Neutrophil (primary cell): ENCODE measurements around the gene ADCY7.

Source experiments
- H3K27ac ChIP-seq: fragments of 200-600 bp; sonication (generic); 2 replicates; pipeline ENCODE4 v1.5.1; 2016; ENCODE audit warnings: mild to moderate bottlenecking, moderate library complexity
- H3K27me3 ChIP-seq: fragments of 200-600 bp; sonication (generic); 2 replicates; pipeline ENCODE4 v1.6.0; 2016; ENCODE audit warnings: mild to moderate bottlenecking
- H3K36me3 ChIP-seq: fragments of 200-600 bp; sonication (generic); 2 replicates; pipeline ENCODE4 v1.5.1; 2017
- H3K4me1 ChIP-seq, 2 experiments: fragments of 200-600 bp in 1 of 2; sonication (generic) in 1 of 2; 1 replicate in 1 of 2; 2 replicates in 1 of 2; pipeline versions ENCODE4 v1.5.1 to v1.6.1; 2013 to 2016; ENCODE audit warnings: low read depth in 1 of 2, low read length in 1 of 2, mild to moderate bottlenecking in 1 of 2, moderate library complexity in 1 of 2; ENCODE audit not compliant: control insufficient read depth in 1 of 2, insufficient read depth in 1 of 2
- H3K4me3 ChIP-seq, 2 experiments: fragments of 200-600 bp in 1 of 2; sonication (generic) in 1 of 2; 1 replicate in 1 of 2; 2 replicates in 1 of 2; pipeline ENCODE4 v1.5.1; 2013 to 2016; ENCODE audit warnings: low read depth in 1 of 2, low read length in 1 of 2, mild to moderate bottlenecking in 1 of 2, moderate library complexity in 1 of 2
- H3K9me3 ChIP-seq: fragments of 200-600 bp; sonication (generic); 2 replicates; pipeline ENCODE4 v1.5.1; 2016
- TF ChIP-seq, protein P1 (sequence below): fragments of 200-600 bp; sonication (generic); IDR thresholded peaks from 2 replicates; pipeline ENCODE4 v1.5.1; 2016; ENCODE audit warnings: antibody characterized with exemption

ADCY7 gene

DNA sequence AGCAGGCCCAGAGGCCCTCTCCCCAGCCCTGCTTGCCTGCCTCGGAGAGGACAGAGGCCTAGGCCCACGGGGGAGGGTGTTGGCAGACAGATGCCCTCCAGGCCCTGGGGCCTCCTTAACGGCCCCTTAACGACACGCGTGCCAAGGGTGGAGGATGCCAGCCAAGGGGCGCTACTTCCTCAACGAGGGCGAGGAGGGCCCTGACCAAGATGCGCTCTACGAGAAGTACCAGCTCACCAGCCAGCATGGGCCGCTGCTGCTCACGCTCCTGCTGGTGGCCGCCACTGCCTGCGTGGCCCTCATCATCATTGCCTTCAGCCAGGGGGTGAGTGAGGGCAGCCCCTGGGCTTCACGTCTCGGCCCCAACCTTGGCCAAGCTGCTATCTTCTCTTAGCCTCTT is 21.7 kb downstream of the ADCY7 start:
- TF ChIP-seq, protein P1, sequence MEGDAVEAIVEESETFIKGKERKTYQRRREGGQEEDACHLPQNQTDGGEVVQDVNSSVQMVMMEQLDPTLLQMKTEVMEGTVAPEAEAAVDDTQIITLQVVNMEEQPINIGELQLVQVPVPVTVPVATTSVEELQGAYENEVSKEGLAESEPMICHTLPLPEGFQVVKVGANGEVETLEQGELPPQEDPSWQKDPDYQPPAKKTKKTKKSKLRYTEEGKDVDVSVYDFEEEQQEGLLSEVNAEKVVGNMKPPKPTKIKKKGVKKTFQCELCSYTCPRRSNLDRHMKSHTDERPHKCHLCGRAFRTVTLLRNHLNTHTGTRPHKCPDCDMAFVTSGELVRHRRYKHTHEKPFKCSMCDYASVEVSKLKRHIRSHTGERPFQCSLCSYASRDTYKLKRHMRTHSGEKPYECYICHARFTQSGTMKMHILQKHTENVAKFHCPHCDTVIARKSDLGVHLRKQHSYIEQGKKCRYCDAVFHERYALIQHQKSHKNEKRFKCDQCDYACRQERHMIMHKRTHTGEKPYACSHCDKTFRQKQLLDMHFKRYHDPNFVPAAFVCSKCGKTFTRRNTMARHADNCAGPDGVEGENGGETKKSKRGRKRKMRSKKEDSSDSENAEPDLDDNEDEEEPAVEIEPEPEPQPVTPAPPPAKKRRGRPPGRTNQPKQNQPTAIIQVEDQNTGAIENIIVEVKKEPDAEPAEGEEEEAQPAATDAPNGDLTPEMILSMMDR: no peak
- Histone ChIP-seq H3K4me3 (no peak overlapping the region), H3K9me3 (no peaks in the 10 kb centered on the region), H3K27me3 (no peaks in the 10 kb centered on the region), H3K36me3 (peaks cover 61% of the 10 kb centered on the region), H3K4me1 (peaks cover 23 to 29% of the 10 kb centered on the region in 2 experiments), H3K27ac (no peak overlapping the region)

GRCh38 chr16:50288920-50289319 is 22.6 kb downstream of the ADCY7 start:
- TF ChIP-seq, protein P1: no peak
- H3K27ac ChIP-seq: no peak overlapping the region
- H3K27me3 ChIP-seq: no peaks in the 10 kb centered on the region
- H3K4me3 ChIP-seq: no peak overlapping the region
- peaks cover 14 to 20% of the 10 kb centered on the region in 2 experiments for H3K4me1 ChIP-seq
- H3K9me3 ChIP-seq: no peaks in the 10 kb centered on the region
- peaks cover 70% of the 10 kb centered on the region for H3K36me3 ChIP-seq

DNA sequence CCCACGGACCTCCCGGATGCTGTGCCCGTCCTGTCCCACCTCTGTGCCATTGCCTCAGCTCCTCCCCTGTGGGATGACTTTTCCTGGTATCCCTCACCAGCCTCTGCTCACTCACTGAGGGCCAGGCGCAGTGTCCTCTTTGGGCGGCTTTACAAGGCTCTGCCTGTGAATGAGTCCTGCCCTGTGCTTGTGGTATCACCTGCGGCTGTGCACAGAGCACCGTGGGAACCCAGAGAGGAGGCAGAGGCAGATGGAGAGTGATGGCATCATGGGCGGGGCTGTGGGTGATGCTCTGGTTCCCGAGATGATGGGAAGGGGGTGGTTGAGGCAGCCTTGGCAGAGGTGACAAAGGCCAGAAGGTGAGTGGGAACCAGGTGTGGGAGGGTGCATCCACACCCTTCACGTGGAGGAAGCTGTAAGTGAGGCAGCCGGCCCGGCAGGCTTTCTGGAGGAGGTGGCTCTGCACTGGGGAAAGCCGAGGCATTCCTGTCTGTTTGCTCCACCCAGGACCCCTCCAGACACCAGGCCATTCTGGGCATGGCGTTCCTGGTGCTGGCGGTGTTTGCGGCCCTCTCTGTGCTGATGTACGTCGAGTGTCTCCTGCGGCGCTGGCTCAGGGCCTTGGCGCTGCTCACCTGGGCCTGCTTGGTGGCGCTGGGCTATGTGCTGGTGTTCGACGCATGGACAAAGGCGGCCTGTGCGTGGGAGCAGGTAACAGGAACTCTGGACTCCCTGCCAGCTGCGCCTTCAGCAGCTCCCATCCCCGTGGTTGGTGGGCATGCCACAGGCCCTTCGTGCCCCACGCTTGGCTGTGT is 23.8 kb downstream of the ADCY7 start:
- TF ChIP-seq, protein P1: no peak
- Histone ChIP-seq H3K4me1 (peaks cover 2 to 8% of the 10 kb centered on the region in 2 experiments), H3K27ac (no peak overlapping the region), H3K9me3 (no peaks in the 10 kb centered on the region), H3K27me3 (no peaks in the 10 kb centered on the region), H3K36me3 (peaks cover 83% of the 10 kb centered on the region), H3K4me3 (no peak overlapping the region)

DNA sequence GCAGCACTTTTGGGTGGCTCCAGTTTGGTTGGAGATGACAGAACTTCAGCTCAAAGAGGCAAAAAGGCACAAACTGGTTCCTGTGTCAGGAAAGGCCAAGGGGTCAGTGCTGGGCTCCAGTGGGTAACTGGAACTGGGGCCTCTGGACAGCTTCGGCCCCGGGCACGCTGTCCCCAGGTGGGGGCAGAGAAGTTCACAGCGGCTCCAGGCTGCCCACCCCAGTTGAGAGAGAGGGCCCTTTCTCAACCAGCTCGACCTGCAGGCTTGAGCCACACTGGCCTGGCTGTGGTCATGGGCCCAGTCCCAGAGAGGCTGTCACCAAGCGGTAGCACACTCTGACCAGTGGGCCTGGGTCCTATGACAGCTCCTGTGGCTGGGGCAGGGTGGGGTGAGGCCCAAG is 24.5 kb downstream of the ADCY7 start:
- no peaks in the 10 kb centered on the region for H3K27me3 ChIP-seq
- H3K9me3 ChIP-seq: no peaks in the 10 kb centered on the region
- H3K36me3 ChIP-seq: peaks cover 90% of the 10 kb centered on the region
- H3K4me3 ChIP-seq: no peak overlapping the region
- TF ChIP-seq, protein P1: no peak
- H3K4me1 ChIP-seq: peaks cover 0 to under 1% of the 10 kb centered on the region in 2 experiments
- no peak overlapping the region for H3K27ac ChIP-seq

DNA sequence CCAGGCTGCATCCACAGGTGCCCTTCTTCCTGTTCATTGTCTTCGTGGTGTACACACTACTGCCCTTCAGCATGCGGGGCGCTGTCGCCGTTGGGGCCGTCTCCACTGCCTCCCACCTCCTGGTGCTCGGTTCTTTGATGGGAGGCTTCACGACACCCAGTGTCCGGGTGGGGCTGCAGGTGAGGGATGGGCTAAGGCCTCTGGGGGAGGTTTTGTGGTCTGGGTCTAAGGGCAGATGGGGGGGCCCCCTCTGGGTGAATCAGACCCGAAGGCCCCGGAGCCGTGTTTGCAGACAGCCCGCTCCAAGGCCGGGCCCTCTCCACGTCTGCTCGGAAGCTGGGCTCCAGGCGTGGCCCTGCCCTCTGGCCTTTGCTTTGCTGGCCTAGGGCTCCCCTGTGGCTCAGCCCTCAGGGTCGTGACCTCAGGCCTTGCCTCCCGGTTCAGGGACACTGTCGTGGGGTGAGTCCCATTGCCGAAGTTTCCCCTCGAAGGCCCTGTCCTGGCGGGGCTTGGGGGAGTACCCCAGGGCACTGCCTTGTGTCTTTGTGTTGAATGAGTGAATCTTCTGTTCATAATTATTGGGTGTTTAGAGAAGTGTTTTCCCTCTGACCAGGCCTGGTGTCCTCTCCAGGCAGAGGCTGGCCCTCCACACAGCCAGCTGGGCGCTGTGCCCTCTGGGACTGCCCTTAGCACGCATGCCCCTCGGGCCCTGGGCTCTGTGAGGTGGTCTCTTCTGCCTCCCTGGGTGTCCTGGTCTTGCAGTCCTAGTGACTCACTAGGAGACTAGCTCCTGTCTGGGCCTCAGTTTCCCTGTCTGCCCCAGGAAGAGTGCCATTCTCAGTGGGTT is 25.6 kb downstream of the ADCY7 start:
- Histone ChIP-seq H3K36me3 (peaks cover 95% of the 10 kb centered on the region), H3K4me1 (no peaks in the 10 kb centered on the region), H3K4me3 (no peak overlapping the region), H3K9me3 (no peaks in the 10 kb centered on the region), H3K27me3 (no peaks in the 10 kb centered on the region), H3K27ac (no peak overlapping the region)
- TF ChIP-seq, protein P1: no peak
